HG03095 (cell line): ENCODE measurements around the gene TTC9C.
"Not testable (repeated sequence)": the region's sequence is repeated elsewhere in the genome, so short reads cannot be mapped to it uniquely, and the experiment has no call there.

Source experiments
- ATAC-seq: cut with Tn5 transposase; IDR thresholded peaks from one replicate; pipeline ENCODE4 v1.9.1; 2021; ENCODE audit warnings: moderate library complexity; ENCODE audit not compliant: unreplicated experiment

The TTC9C gene

GRCh38 chr11:62709247-62710000 is 18.9 kb upstream of the TTC9C start:
- peak; percentile 55 for ATAC-seq

- ATAC-seq, result no peak
These were observed 18.3 kb upstream of the TTC9C start for GRCh38 chr11:62710001-62710345.

GRCh38 chr11:62712276-62712812 is 15.9 kb upstream of the TTC9C start:
- ATAC-seq, result no peak

- no peak for ATAC-seq
These were observed 15.4 kb upstream of the TTC9C start for GRCh38 chr11:62712861-62713260.

GRCh38 chr11:62713343-62713742 is 14.9 kb upstream of the TTC9C start:
- no peak for ATAC-seq

GRCh38 chr11:62715150-62716130 is 12.8 kb upstream of the TTC9C start:
- ATAC-seq, result no peak

GRCh38 chr11:62716206-62716605 is 12.1 kb upstream of the TTC9C start:
- no peak for ATAC-seq

- no peak for ATAC-seq
These were observed 11.5 kb upstream of the TTC9C start for GRCh38 chr11:62716816-62717215.

- ATAC-seq, result no peak
These were observed 8.8 kb upstream of the TTC9C start for GRCh38 chr11:62719302-62719978.

GRCh38 chr11:62721994-62722393 is 6.3 kb upstream of the TTC9C start:
- ATAC-seq, result no peak

GRCh38 chr11:62724171-62724570 is 4.1 kb upstream of the TTC9C start:
- no peak for ATAC-seq

GRCh38 chr11:62725646-62726045 is 2.6 kb upstream of the TTC9C start:
- ATAC-seq, result no peak

- ATAC-seq, result no peak
These were observed 2.0 kb upstream of the TTC9C start for GRCh38 chr11:62726156-62726914.

GRCh38 chr11:62726915-62727164 is 1.4 kb upstream of the TTC9C start:
- peak; percentile 3 for ATAC-seq

- ATAC-seq, result peak; percentile 62
These were observed 968 bp upstream of the TTC9C start, which contains the start of gene HNRNPUL2 for GRCh38 chr11:62727165-62727871. Gene HNRNPUL2 (minus strand): TSS chr11:62727457. CDS start chr11:62727156, 301 bp downstream.

GRCh38 chr11:62727872-62728170 is 465 bp upstream of the TTC9C start:
- peak; percentile 47 for ATAC-seq

- not testable (repeated sequence) for ATAC-seq
These were observed 1.8 kb downstream of the TTC9C start for GRCh38 chr11:62730076-62730475.

- ATAC-seq, result no peak
These were observed 4.5 kb downstream of the TTC9C start for GRCh38 chr11:62732830-62733229.

- ATAC-seq, result no peak
These were observed 8.9 kb downstream of the TTC9C start for GRCh38 chr11:62737196-62737595.

- no peak for ATAC-seq
These were observed 19.3 kb downstream of the TTC9C start for GRCh38 chr11:62747475-62748160.
